HepG2 (cell line): ENCODE data around the gene DDX39B. TPM values are rescaled to one million over a fixed set of nuclear protein-coding genes. Genes with fewer than 3 reads are reported as not detected.
A peak's percentile ranks its signal among the peaks of the same experiment; 100 is the strongest.

ENCODE experiments used
- ADNP ChIP-seq: sonication (generic); formaldehyde crosslinking; IDR thresholded peaks from 2 replicates; pipeline ENCODE4 v1.4.0; 2020; ENCODE audit warnings: missing genetic modification reagents
- ARNTL ChIP-seq: sonication (generic); formaldehyde crosslinking; IDR thresholded peaks from 2 replicates; pipeline ENCODE4 v1.4.0; 2020; ENCODE audit warnings: mild to moderate bottlenecking, missing genetic modification reagents
- CCDC6 ChIP-seq: sonication (generic); formaldehyde crosslinking; IDR thresholded peaks from 2 replicates; pipeline ENCODE4 v1.8.1; 2022; ENCODE audit warnings: mild to moderate bottlenecking, missing genetic modification reagents, moderate library complexity
- CEBPG ChIP-seq: IDR thresholded peaks from 2 replicates; pipeline ENCODE4 v1.6.1; 2016
- DMAP1 ChIP-seq: IDR thresholded peaks from 2 replicates; pipeline ENCODE4 v1.6.1; 2016
- DNMT3B ChIP-seq: conservative IDR thresholded peaks from 2 replicates; pipeline ENCODE4 v1.6.1; 2016; ENCODE audit warnings: missing biosample characterization, control low read depth
- ERF ChIP-seq: IDR thresholded peaks from 2 replicates; pipeline ENCODE4 v1.6.1; 2018; ENCODE audit warnings: missing biosample characterization, missing genetic modification reagents
- FOSL2 ChIP-seq: sonication (generic); formaldehyde crosslinking; IDR thresholded peaks from 2 replicates; pipeline ENCODE4 v1.4.0; 2020; ENCODE audit warnings: missing genetic modification reagents
- MAFF ChIP-seq: IDR thresholded peaks from 2 replicates; pipeline ENCODE4 v1.6.1; 2011; ENCODE audit warnings: low read depth, low read length, improper control_type of control experiment
- MATR3 ChIP-seq: sonication (generic); formaldehyde crosslinking; IDR thresholded peaks from 2 replicates; pipeline ENCODE4 v1.4.0; 2020; ENCODE audit warnings: missing genetic modification reagents
- MEIS2 ChIP-seq: sonication (generic); formaldehyde crosslinking; IDR thresholded peaks from 2 replicates; pipeline ENCODE4 v1.9.0; 2021; ENCODE audit warnings: mild to moderate bottlenecking, missing genetic modification reagents
- RBM22 ChIP-seq: fragments of 200-400 bp; formaldehyde crosslinking; optimal IDR thresholded peaks from 2 replicates; pipeline ENCODE3; 2017; ENCODE audit warnings: mild to moderate bottlenecking, low read length, moderate library complexity
- RELA ChIP-seq: sonication (generic); formaldehyde crosslinking; IDR thresholded peaks from 2 replicates; pipeline ENCODE4 v1.4.0; 2020; ENCODE audit warnings: missing genetic modification reagents
- ZNF121 ChIP-seq: sonication (generic); formaldehyde crosslinking; IDR thresholded peaks from 2 replicates; pipeline ENCODE4 v1.5.0; 2020; ENCODE audit warnings: mild to moderate bottlenecking, missing genetic modification reagents
- ZNF24 ChIP-seq: fragments of 450-650 bp; IDR thresholded peaks from 2 replicates; pipeline ENCODE4 v1.6.1; 2017; ENCODE audit warnings: antibody characterized with exemption, mild to moderate bottlenecking
- ZNF296 ChIP-seq: sonication (generic); formaldehyde crosslinking; conservative IDR thresholded peaks from 2 replicates; pipeline ENCODE4 v1.5.0; 2020; ENCODE audit warnings: mild to moderate bottlenecking, missing genetic modification reagents
- ZNF460 ChIP-seq: sonication (generic); formaldehyde crosslinking; IDR thresholded peaks from 2 replicates; pipeline ENCODE4 v1.5.1; 2020; ENCODE audit warnings: missing genetic modification reagents, mild to moderate bottlenecking, borderline replicate concordance
- ZNF616 ChIP-seq: sonication (generic); formaldehyde crosslinking; IDR thresholded peaks from 2 replicates; pipeline ENCODE4 v1.5.0; 2020; ENCODE audit warnings: low read depth, mild to moderate bottlenecking, missing genetic modification reagents
- ZNF792 ChIP-seq: IDR thresholded peaks from 2 replicates; pipeline ENCODE4 v1.6.1; 2016
- polyA plus RNA-seq, 8 experiments: library from polyadenylated mRNA; depleted of rRNA in 3 of 8; stranded (reverse) in 7 of 8; unstranded in 1 of 8; fragments of >200 nt; fragmentation: Illumina TruSeq in 4 of 8; extraction: Trizol in 4 of 8; gene quantifications; 2 replicates each; pipeline versions ENCODE4 v1.2.1 to v1.2.3, GENCODE V29; 2011 to 2016; ENCODE audit warnings: low read depth in 4 of 8, missing spikeins in 1 of 8, mixed read lengths in 1 of 8; ENCODE audit not compliant: insufficient read depth in 1 of 8
- total RNA-seq, 5 experiments: library from RNA; depleted of rRNA; stranded (reverse); fragments of >200 nt; fragmentation: Illumina TruSeq; extraction: Trizol; gene quantifications; 2 replicates each; pipeline ENCODE4 v1.2.3, GENCODE V29; 2016; ENCODE audit warnings: low read depth in 1 of 5
- TF ChIP-seq, protein P1 (sequence below): sonication (generic); formaldehyde crosslinking; IDR thresholded peaks from 2 replicates; pipeline ENCODE4 v1.4.0; 2020; ENCODE audit warnings: missing genetic modification reagents
- TF ChIP-seq, protein P2 (sequence below): sonication (generic); formaldehyde crosslinking; IDR thresholded peaks from 2 replicates; pipeline ENCODE4 v1.5.1; 2020; ENCODE audit warnings: mild to moderate bottlenecking, missing genetic modification reagents, borderline replicate concordance
- TF ChIP-seq, protein P3 (sequence below): IDR thresholded peaks from 2 replicates; pipeline ENCODE4 v1.6.1; 2016
- TF ChIP-seq, protein P4 (sequence below): sonication (generic); formaldehyde crosslinking; IDR thresholded peaks from 2 replicates; pipeline ENCODE4 v1.5.0; 2020; ENCODE audit warnings: mild to moderate bottlenecking, missing genetic modification reagents, moderate library complexity
- TF ChIP-seq, protein P5 (sequence below): IDR thresholded peaks from 2 replicates; pipeline ENCODE4 v1.6.1; 2018; ENCODE audit warnings: missing genetic modification reagents, mild to moderate bottlenecking, missing compliant biosample characterization
- TF ChIP-seq, protein P6 (sequence below): sonication (generic); formaldehyde crosslinking; IDR thresholded peaks from 2 replicates; pipeline ENCODE4 v1.4.0; 2020; ENCODE audit warnings: missing genetic modification reagents, mild to moderate bottlenecking, borderline replicate concordance

The DDX39B gene
- total and polyA plus RNA-seq, 2 of the 13 experiments (the other 11 are each of a cell fraction or from before 2014, with no cell fraction given): 570 to 678 TPM

DNA sequence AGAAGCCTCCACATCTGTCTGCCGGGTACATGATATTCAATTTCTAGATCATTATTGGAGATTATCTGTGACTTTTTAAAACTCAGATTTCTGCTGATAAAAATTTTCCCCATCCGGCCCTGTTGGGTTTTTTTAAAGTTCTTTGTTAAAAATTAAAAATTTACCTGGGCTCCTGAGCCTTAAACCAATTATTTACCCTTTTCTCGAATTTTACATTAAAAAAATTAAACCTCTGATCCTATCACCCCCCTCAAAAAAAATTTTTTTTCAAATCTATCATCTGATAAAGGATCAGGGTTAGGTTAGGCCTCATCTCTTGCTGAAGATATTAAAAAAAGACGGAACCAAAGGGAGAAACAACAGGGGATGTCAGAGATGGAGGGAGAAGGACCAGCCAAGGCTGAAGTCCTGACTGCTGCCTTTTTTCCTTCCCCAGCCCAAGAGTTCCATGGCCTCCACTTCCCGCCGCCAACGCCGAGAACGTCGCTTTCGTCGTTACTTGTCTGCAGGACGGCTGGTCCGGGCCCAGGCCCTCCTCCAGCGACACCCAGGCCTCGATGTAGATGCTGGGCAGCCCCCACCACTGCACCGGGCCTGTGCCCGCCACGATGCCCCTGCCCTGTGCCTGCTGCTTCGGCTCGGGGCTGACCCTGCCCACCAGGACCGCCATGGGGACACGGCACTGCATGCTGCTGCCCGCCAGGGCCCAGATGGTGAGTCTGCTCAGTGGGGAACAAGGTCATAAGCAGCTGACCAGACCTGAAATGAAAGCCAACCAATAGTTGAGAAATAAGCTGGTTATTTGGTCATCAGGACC, 6.1 kb upstream of the DDX39B start (continued):
- no peak for TF ChIP-seq MATR3
- TF ChIP-seq ERF: no peak
- no peak for TF ChIP-seq ZNF616 (CRISPR knock-in tag)
- TF ChIP-seq, protein P1, sequence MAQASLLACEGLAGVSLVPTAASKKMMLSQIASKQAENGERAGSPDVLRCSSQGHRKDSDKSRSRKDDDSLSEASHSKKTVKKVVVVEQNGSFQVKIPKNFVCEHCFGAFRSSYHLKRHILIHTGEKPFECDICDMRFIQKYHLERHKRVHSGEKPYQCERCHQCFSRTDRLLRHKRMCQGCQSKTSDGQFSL (CRISPR knock-in tag): no peak
- no peak for TF ChIP-seq ZNF24
- TF ChIP-seq DNMT3B (CRISPR knock-in tag): no peak
- TF ChIP-seq, protein P2, sequence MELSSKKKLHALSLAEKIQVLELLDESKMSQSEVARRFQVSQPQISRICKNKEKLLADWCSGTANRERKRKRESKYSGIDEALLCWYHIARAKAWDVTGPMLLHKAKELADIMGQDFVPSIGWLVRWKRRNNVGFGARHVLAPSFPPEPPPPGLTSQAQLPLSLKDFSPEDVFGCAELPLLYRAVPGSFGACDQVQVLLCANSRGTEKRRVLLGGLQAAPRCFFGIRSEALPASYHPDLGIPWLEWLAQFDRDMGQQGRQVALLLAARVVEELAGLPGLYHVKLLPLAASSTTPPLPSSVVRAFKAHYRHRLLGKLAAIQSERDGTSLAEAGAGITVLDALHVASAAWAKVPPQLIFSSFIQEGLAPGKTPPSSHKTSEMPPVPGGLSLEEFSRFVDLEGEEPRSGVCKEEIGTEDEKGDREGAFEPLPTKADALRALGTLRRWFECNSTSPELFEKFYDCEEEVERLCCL (CRISPR knock-in tag): no peak
- no peak for TF ChIP-seq MEIS2 (CRISPR knock-in tag)
- TF ChIP-seq ZNF792: no peak
- TF ChIP-seq, protein P3, sequence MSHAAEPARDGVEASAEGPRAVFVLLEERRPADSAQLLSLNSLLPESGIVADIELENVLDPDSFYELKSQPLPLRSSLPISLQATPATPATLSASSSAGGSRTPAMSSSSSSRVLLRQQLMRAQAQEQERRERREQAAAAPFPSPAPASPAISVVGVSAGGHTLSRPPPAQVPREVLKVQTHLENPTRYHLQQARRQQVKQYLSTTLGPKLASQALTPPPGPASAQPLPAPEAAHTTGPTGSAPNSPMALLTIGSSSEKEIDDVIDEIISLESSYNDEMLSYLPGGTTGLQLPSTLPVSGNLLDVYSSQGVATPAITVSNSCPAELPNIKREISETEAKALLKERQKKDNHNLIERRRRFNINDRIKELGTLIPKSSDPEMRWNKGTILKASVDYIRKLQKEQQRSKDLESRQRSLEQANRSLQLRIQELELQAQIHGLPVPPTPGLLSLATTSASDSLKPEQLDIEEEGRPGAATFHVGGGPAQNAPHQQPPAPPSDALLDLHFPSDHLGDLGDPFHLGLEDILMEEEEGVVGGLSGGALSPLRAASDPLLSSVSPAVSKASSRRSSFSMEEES (CRISPR knock-in tag): no peak
- TF ChIP-seq, protein P4, sequence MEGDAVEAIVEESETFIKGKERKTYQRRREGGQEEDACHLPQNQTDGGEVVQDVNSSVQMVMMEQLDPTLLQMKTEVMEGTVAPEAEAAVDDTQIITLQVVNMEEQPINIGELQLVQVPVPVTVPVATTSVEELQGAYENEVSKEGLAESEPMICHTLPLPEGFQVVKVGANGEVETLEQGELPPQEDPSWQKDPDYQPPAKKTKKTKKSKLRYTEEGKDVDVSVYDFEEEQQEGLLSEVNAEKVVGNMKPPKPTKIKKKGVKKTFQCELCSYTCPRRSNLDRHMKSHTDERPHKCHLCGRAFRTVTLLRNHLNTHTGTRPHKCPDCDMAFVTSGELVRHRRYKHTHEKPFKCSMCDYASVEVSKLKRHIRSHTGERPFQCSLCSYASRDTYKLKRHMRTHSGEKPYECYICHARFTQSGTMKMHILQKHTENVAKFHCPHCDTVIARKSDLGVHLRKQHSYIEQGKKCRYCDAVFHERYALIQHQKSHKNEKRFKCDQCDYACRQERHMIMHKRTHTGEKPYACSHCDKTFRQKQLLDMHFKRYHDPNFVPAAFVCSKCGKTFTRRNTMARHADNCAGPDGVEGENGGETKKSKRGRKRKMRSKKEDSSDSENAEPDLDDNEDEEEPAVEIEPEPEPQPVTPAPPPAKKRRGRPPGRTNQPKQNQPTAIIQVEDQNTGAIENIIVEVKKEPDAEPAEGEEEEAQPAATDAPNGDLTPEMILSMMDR (CRISPR knock-in tag): peak; percentile 11; the same call in 1 of the 2 replicates
- TF ChIP-seq CCDC6: no peak
- TF ChIP-seq DMAP1 (CRISPR knock-in tag): no peak
- TF ChIP-seq, protein P5, sequence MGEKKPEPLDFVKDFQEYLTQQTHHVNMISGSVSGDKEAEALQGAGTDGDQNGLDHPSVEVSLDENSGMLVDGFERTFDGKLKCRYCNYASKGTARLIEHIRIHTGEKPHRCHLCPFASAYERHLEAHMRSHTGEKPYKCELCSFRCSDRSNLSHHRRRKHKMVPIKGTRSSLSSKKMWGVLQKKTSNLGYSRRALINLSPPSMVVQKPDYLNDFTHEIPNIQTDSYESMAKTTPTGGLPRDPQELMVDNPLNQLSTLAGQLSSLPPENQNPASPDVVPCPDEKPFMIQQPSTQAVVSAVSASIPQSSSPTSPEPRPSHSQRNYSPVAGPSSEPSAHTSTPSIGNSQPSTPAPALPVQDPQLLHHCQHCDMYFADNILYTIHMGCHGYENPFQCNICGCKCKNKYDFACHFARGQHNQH (CRISPR knock-in tag): 0 out of 2 replicates have a peak, but pooled peaks have one; percentile 6
- TF ChIP-seq, protein P6, sequence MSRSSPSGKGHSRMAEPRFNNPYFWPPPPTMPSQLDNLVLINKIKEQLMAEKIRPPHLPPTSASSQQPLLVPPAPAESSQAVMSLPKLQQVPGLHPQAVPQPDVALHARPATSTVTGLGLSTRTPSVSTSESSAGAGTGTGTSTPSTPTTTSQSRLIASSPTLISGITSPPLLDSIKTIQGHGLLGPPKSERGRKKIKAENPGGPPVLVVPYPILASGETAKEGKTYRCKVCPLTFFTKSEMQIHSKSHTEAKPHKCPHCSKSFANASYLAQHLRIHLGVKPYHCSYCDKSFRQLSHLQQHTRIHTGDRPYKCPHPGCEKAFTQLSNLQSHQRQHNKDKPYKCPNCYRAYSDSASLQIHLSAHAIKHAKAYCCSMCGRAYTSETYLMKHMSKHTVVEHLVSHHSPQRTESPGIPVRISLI (CRISPR knock-in tag): no peak
- peak; percentile 2; the same call in 1 of the 2 replicates for TF ChIP-seq FOSL2 (CRISPR knock-in tag)
- no peak for TF ChIP-seq MAFF
- no peak for TF ChIP-seq RBM22
- TF ChIP-seq ADNP: no peak
- TF ChIP-seq RELA (CRISPR knock-in tag): no peak
- TF ChIP-seq ZNF121 (CRISPR knock-in tag): no peak
- TF ChIP-seq ZNF296 (CRISPR knock-in tag): no peak; the same call in 1 of the 2 replicates
- TF ChIP-seq CEBPG (CRISPR knock-in tag): no peak
- no peak for TF ChIP-seq ZNF460 (CRISPR knock-in tag)
- no peak for TF ChIP-seq ARNTL
